ENCODE results near the gene SLC2A13. TPM values are rescaled to one million over a fixed set of nuclear protein-coding genes. Genes with fewer than 3 reads are reported as not detected.
"Not testable (repeated sequence)": the region's sequence is repeated elsewhere in the genome, so short reads cannot be mapped to it uniquely, and the experiment has no call there.

Gene SLC2A13
- total and polyA plus RNA-seq, 11 donors: 1.9 to 17.6 (median 8.5) TPM

DNA sequence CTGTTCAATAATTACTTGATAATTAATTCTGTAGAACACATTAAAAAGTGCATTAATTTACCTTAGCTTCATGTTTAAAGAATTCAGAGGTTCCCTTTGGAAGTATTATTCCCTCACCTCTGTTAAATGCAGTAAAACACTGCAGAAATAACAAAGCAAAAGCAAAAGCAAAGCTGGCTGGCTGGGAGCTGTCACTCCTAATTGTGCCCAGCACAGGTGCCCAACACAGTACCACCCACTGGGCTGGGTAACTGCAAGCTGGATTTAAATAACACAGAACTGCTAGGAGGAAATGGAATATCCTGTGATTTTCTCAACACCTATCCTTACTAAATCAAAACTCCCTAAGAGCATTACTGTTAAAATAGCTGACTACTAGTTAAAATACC, 72.6 kb downstream of the SLC2A13 start:
- no peak overlapping the region for H3K4me3 ChIP-seq
- H3K4me1 ChIP-seq: peaks cover 0 to 9% (median 0%) of the 10 kb centered on the region in 12 donors
- ATAC-seq (no peak), DNase-seq (no peak)
- H3K27me3 ChIP-seq: no peaks in the 10 kb centered on the region
- H3K27ac ChIP-seq: no peak overlapping the region
- no peaks in the 10 kb centered on the region for H3K36me3 ChIP-seq
- H3K9me3 ChIP-seq: no peaks in the 10 kb centered on the region
- TF ChIP-seq, protein P1, sequence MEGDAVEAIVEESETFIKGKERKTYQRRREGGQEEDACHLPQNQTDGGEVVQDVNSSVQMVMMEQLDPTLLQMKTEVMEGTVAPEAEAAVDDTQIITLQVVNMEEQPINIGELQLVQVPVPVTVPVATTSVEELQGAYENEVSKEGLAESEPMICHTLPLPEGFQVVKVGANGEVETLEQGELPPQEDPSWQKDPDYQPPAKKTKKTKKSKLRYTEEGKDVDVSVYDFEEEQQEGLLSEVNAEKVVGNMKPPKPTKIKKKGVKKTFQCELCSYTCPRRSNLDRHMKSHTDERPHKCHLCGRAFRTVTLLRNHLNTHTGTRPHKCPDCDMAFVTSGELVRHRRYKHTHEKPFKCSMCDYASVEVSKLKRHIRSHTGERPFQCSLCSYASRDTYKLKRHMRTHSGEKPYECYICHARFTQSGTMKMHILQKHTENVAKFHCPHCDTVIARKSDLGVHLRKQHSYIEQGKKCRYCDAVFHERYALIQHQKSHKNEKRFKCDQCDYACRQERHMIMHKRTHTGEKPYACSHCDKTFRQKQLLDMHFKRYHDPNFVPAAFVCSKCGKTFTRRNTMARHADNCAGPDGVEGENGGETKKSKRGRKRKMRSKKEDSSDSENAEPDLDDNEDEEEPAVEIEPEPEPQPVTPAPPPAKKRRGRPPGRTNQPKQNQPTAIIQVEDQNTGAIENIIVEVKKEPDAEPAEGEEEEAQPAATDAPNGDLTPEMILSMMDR (IDR thresholded peaks at IDR 0.05): no peak
- TF ChIP-seq POLR2A (IDR thresholded peaks at IDR 0.05): no peak
- intact Hi-C loops (cut with DNase I): loop anchor here in 4 of 10 donors (2.0 to 5.0 kb wide), 2 partner anchors 74 kb away; partner anchors contain the start of gene SLC2A13 (in 4 of the 4)

DNA sequence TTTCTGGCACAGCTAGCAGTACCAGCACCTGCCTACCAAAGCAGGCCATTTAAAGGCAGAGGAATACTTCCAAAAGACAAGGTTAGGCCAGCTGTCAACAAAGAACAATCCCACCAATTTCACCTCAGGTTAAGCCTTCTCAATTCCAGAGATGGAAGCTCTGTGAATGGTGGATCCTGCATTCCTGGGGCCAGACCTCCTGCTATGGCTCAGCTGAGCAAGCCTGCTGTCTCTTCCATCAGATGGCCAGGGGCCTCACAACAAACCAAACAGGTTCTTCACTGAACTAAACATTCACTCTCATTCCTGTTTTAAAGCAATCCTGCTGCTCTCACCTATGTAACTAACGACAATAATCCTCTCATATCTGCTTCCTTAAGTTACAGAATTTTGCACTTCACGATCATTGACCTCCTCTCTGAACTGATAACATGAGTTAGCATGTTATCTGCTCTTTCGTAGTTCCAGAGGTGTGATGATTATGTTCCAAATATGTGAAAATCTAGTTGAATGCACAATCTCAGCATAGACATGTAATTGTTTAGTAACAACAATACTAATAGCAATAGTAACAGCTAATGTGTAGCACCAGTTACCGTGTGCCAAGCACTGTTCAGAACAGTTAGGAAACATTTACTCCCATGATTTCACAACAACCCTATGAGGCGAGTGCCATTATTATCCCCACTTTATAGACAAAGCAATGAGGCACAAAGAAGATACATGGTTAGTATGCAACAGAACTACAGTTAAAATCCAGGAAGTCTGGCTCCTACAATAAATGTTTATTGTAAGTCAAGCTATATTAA, 73.2 kb downstream of the SLC2A13 start:
- Histone ChIP-seq H3K36me3 (peaks cover 0 to under 1% (median 0%) of the 10 kb centered on the region in 9 donors), H3K9me3 (no peaks in the 10 kb centered on the region), H3K27me3 (no peaks in the 10 kb centered on the region), H3K4me3 (no peak overlapping the region), H3K27ac (no peak overlapping the region), H3K4me1 (peaks cover 0 to 9% (median 0%) of the 10 kb centered on the region in 12 donors)
- peak in 3 of 4 donors; percentile 37 to 70 (median 48) for ATAC-seq
- DNase-seq: no peak
- intact Hi-C loops (cut with DNase I): loop anchor here in 5 of 10 donors (1.0 to 5.0 kb wide), 3 partner anchors 74 to 75 kb away; partner anchors contain the start of gene SLC2A13 (in 5 of the 5)
- WGBS, 4 donors: 71 to 86% (median 75%) methylated on average over 5 of the region's 5 CpGs
- TF ChIP-seq, protein P1 (IDR thresholded peaks at IDR 0.05): no peak
- TF ChIP-seq POLR2A (IDR thresholded peaks at IDR 0.05): no peak

DNA sequence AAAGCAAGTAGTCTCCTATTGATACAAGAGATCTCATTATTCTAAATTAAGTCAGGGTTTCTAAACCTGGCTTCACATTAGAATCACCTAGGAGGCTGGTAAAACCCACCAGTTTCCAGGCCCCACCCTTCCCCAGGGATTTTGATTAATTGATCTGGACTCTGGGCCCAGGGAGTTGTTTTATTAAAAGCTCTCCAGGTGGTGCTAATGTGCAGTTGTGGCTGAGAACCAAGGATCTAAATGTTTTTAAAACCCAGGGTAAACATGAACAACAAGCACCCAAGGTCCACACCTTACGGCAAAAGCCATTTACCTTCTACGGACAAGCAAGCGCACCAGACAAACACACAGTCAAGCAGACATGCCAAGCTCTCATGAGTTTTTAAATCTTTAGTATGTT, 73.9 kb downstream of the SLC2A13 start:
- TF ChIP-seq, protein P1 (IDR thresholded peaks at IDR 0.05): peak in 3 of 12 donors; percentile 12 to 22 (median 12)
- TF ChIP-seq POLR2A (IDR thresholded peaks at IDR 0.05): no peak
- Histone ChIP-seq H3K27me3 (no peaks in the 10 kb centered on the region), H3K27ac (no peak overlapping the region), H3K4me1 (peaks cover 0 to 9% (median 0%) of the 10 kb centered on the region in 12 donors), H3K9me3 (no peaks in the 10 kb centered on the region), H3K36me3 (peaks cover 0 to 6% (median 0%) of the 10 kb centered on the region in 9 donors), H3K4me3 (no peak overlapping the region)
- no peak for DNase-seq
- peak in 1 of 4 donors; percentile 30 for ATAC-seq
- intact Hi-C loops (cut with DNase I): loop anchor here in 5 of 10 donors (1.0 to 5.0 kb wide), 3 partner anchors 74 to 75 kb away; partner anchors contain the start of gene SLC2A13 (in 5 of the 5)
- 94 to 99% (median 96%) methylated on average over 3 of the region's 3 CpGs for WGBS, 4 donors

DNA sequence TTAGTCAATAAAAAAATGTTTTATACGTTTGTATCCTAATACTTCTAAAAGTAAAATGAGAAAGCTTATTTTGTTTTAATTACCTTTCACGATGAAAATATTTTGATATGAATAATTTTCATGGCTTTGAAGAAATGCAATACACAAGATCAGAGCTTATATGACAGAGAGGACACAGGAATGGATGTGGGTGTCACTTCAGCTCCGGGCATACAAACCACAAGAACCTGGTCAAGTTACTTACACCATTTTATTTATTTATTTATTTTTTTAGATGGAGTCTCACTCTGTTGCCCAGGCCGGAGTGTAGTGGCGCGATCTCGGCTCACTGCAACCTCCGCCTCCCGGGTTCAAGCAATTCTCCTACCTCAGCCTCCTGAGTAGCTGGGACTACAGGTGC, 74.9 kb downstream of the SLC2A13 start:
- not testable (repeated sequence) for H3K36me3 ChIP-seq, H3K4me3 ChIP-seq, ATAC-seq, H3K27ac ChIP-seq, H3K9me3 ChIP-seq, DNase-seq, H3K27me3 ChIP-seq, H3K4me1 ChIP-seq
- intact Hi-C loops (cut with DNase I): loop anchor here in 3 of 10 donors (5.0 kb wide), 1 partner anchor 76 kb away; the partner anchor contains the start of gene SLC2A13 (in 3 of the 3)
- 86 to 97% (median 95%) methylated on average over 9 of the region's 9 CpGs for WGBS, 4 donors
